ENCODE measurements around the gene IDI2. TPM values are rescaled to one million over a fixed set of nuclear protein-coding genes. Genes with fewer than 3 reads are reported as not detected.

IDI2 gene
- total RNA-seq, 1 experiment from 2014 or later, result not detected

GRCh38 chr10:1034758-1035157 is 9.1 kb upstream of the IDI2 start:
- H3K9me3 ChIP-seq (ENCODE audit: control insufficient read depth in 1 of 2, insufficient read depth in 1 of 2, low read depth in 1 of 2, low read length in 2 of 2), result no peaks in the 10 kb centered on the region
- ChIA-PET POLR2A (no interaction called here), CTCF (no interaction called here)

DNA sequence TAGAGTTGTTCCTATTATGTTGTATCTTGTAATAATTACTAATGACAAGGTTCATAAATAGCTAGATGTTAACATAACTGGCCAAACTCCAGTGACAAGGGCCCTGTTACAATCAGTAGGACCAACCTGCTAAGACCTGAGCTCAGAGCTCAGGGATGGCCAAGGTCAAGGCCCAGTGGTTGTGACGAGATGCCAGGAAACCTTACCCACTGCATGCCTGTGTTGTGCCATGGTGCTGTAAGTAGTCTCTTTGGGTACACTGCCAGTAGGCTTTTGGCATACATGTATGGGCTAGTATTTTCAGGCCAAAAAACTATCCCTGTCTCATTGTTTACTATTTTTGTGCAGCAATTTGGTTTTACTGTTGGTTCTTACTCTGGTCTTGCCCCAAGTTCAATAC is 7.9 kb upstream of the IDI2 start:
- no peak for ATAC-seq
- Histone ChIP-seq H3K4me3 (replicated peaks in 1 of 2; ENCODE audit: low read depth in 1 of 2, low read length in 2 of 2) (no peak overlapping the region), H3K27me3 (ENCODE audit: insufficient read depth, low read length) (no peaks in the 10 kb centered on the region), H3K9me3 (ENCODE audit: control insufficient read depth in 1 of 2, insufficient read depth in 1 of 2, low read depth in 1 of 2, low read length in 2 of 2) (no peaks in the 10 kb centered on the region), H3K27ac (ENCODE audit: low read depth, low read length) (no peak overlapping the region), H4K20me1 (ENCODE audit: insufficient read depth) (no peaks in the 10 kb centered on the region), H3K9me2 (ENCODE audit: insufficient read depth) (no peaks in the 10 kb centered on the region), H2AFZ (ENCODE audit: low read depth, low read length, poor library complexity, severe bottlenecking) (no peak overlapping the region), H3K79me2 (ENCODE audit: insufficient read depth, low read length) (no peaks in the 10 kb centered on the region), H3K4me1 (ENCODE audit: control insufficient read depth in 1 of 2, insufficient read depth in 2 of 2, low read length in 2 of 2) (0 out of 4 replicates have a peak, but pooled peaks cover 0 to 3% of the 10 kb centered on the region in 2 experiments), H3K4me2 (ENCODE audit: low read length) (no peak overlapping the region), H3K36me3 (ENCODE audit: control insufficient read depth in 1 of 2, insufficient read depth in 2 of 2, low read length in 2 of 2) (0 out of 4 replicates have a peak, but pooled peaks cover 0 to 3% of the 10 kb centered on the region in 2 experiments), H3K9ac (ENCODE audit: low read length) (no peak overlapping the region)
- TF ChIP-seq, protein P1, sequence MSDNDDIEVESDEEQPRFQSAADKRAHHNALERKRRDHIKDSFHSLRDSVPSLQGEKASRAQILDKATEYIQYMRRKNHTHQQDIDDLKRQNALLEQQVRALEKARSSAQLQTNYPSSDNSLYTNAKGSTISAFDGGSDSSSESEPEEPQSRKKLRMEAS (IDR thresholded peaks at IDR 0.05), result no peak
- TF ChIP-seq YY1 (IDR thresholded peaks at IDR 0.05; ENCODE audit: extremely low read depth, insufficient replicate concordance, low read depth, low read length) (no peak), SIN3A (IDR thresholded peaks at IDR 0.05; ENCODE audit: low read depth) (no peak), SP1 (IDR thresholded peaks at IDR 0.05; ENCODE audit: low read depth) (no peak), ZFX (IDR thresholded peaks at IDR 0.05) (no peak)
- TF ChIP-seq, protein P2, sequence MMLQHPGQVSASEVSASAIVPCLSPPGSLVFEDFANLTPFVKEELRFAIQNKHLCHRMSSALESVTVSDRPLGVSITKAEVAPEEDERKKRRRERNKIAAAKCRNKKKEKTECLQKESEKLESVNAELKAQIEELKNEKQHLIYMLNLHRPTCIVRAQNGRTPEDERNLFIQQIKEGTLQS (IDR thresholded peaks at IDR 0.05), result no peak
- POLR2A ChIA-PET, result interaction anchor here (2.1 kb wide), 1 partner anchor 15 kb away, joined by 6 read pairs; the partner anchor contains the start of gene IDI1
- RAD21 ChIA-PET (ENCODE audit: low non-redundant PET in 1 of 2, low total read pairs in 2 of 2, uncharacterized antibody in 2 of 2, unreplicated experiment in 2 of 2), result no interaction called here
- intact Hi-C loops (cut with micrococcal nuclease), result no loop called here
- no TSS peak for BruUV-seq (replicated peaks)
- no peak for DNase-seq (ENCODE audit: low read depth, low spot score)
- CTCF ChIA-PET, result no interaction called here

More at GRCh38 chr10:1034758-1035157, 9.1 kb upstream of the IDI2 start:
- ATAC-seq, result no peak
- no peak overlapping the region for H3K4me3 ChIP-seq (replicated peaks in 1 of 2; ENCODE audit: low read depth in 1 of 2, low read length in 2 of 2)
- no peaks in the 10 kb centered on the region for H3K9me2 ChIP-seq (ENCODE audit: insufficient read depth)
- peaks cover under 1 to 3% of the 10 kb centered on the region in 2 experiments; a peak in 2 of 4 replicates for H3K36me3 ChIP-seq (ENCODE audit: control insufficient read depth in 1 of 2, insufficient read depth in 2 of 2, low read length in 2 of 2)
- DNase-seq (ENCODE audit: low read depth, low spot score), result no peak
- intact Hi-C loops (cut with micrococcal nuclease), result no loop called here
- RAD21 ChIA-PET (ENCODE audit: low non-redundant PET in 1 of 2, low total read pairs in 2 of 2, uncharacterized antibody in 2 of 2, unreplicated experiment in 2 of 2), result no interaction called here
- no peak for TF ChIP-seq ZFX (IDR thresholded peaks at IDR 0.05)
- H4K20me1 ChIP-seq (ENCODE audit: insufficient read depth), result no peaks in the 10 kb centered on the region
- 0 out of 4 replicates have a peak, but pooled peaks cover 0 to 3% of the 10 kb centered on the region in 2 experiments for H3K4me1 ChIP-seq (ENCODE audit: control insufficient read depth in 1 of 2, insufficient read depth in 2 of 2, low read length in 2 of 2)
- no peak overlapping the region for H3K27ac ChIP-seq (ENCODE audit: low read depth, low read length)
- no peaks in the 10 kb centered on the region for H3K27me3 ChIP-seq (ENCODE audit: insufficient read depth, low read length)
- no peak overlapping the region for H3K4me2 ChIP-seq (ENCODE audit: low read length)
- H3K79me2 ChIP-seq (ENCODE audit: insufficient read depth, low read length), result no peaks in the 10 kb centered on the region
- BruUV-seq (replicated peaks), result no TSS peak
- no peak overlapping the region for H3K9ac ChIP-seq (ENCODE audit: low read length)
- no peak overlapping the region for H2AFZ ChIP-seq (ENCODE audit: low read depth, low read length, poor library complexity, severe bottlenecking)
